NCI-H526 treated with DMSO at 0.1 percent for 48 hours (cell line): ENCODE results near the gene RIC3.

Source experiments
- DNase-seq: peaks from one replicate; lab custom pipeline; 2025; lab: John Stamatoyannopoulos, UW

Gene RIC3

GRCh38 chr11:8087185-8087584 lies 81.6 kb downstream of the RIC3 start:
- no peak for DNase-seq

DNA sequence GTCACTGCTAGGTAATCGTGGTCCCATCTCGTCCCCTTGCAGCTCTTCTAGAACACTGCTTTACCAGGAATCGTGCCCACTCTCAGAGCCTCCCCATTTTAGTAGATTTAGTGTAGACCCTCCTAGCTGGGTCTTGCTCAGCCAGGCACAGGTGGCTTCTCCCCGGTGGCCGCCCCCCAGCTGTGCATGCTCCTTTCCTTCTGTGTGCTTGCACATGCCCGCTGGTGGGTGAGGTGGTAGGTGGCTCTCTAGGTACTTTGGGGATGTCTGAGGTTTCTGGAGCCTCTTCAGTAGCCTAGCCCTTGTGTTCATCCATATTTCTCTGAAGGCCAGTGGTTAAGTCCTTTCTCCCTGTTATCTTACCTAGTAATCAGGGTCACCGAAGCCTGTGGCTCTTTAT lies 82.3 kb downstream of the RIC3 start:
- DNase-seq: no peak

- DNase-seq: peak; percentile 54
Observed at GRCh38 chr11:8086001-8086479, 82.8 kb downstream of the RIC3 start.

DNA sequence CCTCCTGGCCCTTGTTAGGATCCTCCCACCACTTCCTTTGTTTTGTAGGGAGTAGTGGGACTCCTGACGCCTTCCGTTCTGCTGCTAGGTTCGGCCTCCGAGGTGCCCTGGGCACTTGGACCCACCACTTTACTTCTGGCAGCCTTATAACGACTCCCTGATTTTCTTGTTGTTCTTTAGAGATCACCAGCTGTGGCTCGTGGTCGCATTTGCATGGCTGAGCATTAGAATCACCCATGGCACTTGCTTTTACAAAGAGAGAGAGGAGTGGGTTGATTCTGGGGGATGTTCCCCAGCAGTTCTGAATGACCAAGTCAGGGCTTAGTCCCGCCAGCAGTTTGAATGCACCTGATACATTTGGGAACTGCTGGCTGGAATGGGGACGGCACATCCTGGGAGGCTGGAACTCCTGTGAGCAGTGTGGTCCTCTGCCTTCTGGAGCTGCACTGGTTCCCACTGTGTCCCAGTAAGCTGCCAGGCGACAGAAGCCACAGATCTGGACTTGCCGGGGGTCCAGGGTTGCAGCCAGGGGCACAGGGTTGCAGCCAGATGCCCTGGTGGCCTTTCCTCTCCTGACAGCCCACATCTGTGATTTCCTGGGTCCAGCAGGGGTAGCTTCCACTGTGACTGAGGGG lies 83.7 kb downstream of the RIC3 start:
- no peak for DNase-seq

- no peak for DNase-seq
Observed at GRCh38 chr11:8084352-8084751, 84.5 kb downstream of the RIC3 start.

- DNase-seq: no peak
Observed at GRCh38 chr11:8083871-8084281, 84.9 kb downstream of the RIC3 start.

- DNase-seq: no peak
Observed at GRCh38 chr11:8083088-8083395, 85.8 kb downstream of the RIC3 start.

DNA sequence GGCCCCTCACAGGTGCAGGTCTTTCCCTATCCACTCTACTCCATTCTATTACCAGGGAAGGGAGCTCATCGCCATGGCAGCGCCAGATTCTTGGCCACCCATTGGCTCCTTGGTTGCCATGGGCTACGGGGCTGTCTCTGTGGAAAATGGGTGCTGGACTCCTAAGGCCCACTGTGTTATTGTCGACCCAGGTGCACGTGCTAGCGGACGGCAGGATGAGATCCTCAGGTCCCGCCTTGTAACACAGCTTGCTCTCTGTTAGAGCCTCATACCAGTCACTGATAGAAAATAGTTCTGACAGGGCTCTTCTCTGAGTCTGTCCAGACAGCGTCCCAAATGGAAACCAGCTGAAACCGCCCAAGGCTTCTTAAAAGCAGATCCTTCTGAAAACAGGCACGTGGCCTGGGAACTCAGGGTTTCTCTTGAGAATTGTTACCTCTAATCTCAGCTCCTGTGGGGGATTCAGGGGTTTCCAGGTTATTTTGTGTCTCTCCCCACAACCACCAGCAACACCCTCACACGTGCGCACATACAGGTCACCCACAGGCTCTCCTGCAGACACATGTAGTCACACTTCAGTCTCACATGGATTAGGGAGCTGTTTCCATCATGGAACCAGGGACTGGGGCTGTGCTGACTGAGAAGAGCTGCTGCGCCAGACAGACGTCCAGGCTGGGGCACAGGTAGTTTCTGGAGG lies 86.3 kb downstream of the RIC3 start:
- DNase-seq: no peak

DNA sequence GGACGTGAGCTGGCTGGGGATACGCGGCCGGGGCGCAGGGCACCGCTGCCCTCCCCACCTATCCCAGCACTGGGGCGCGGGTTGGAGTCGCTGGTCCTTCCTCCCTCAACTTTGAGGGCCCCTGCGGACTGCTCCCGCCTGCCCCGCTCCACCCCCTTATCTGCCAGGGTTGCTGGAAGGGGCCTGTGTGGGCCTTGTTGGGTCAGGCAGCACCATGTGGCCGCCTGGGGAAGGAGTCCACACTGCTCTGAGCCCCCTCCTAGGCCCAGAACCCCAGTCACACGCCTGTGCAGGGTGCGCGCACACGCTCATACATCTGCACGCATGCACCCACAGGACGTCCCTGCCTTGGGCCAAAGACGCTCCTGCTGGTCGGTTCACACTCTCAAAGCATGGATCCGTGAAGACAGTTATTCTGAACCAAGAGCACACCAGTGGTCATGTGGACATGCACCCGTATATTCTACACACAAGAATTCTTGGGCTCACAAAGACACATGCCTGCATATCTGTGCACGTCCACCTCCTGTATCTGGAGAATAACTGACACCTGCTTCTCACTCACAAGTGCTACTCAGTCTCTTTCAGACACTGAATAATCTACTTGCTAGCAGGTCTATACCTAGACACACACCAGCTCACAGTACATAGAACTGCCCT lies 87.1 kb downstream of the RIC3 start:
- DNase-seq: peak; percentile 29

DNA sequence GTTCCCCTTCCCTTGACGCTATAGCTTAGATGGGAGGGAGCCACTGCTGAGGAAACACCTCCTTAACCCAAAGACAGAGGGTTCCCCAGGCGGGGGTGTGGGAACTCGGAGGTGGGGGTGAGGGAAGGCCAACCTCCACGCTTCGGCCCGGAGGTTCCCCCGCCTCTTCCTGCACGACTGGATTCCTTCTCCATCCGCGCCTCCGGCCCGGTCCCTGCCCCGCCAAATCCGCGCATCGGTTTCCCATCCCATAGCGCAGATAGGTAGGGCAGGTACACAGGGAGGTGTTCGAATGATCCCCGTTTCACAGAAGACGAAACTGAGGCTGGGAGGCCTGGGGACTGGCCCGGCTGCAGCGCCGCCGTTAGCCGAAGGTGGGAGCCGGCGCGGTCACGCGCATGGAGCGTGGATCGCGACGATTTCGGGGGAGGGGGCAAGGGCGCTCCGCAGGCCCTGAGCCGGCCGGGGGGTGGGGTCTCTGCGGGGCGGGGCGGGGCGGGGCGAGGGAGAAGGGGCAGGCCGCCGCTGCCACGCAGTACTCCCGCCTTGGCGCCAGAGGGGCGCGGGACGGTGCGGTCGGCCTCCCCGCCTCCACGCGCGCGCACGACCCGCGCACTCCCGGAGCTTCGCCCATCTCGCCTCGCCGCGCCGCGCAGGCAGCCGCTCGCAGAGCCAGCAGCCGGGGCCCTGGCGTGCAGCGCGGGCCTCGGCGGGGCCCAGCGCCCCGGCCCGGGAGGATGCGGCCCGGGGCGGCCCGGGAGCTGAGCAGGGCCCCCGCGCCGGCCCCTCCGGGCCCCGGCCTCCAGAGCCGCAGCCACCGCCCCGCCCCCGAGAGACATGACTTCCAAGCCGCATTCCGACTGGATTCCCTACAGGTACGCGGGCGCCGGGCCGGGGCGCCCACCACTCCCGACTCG lies 87.9 kb downstream of the RIC3 start, which contains the start of gene TUB:
TUB (plus strand) TSS at position 538 of the 917 bp plus-strand sequence; CDS start at position 838, 300 bp downstream.
- DNase-seq: peak; percentile 52

DNA sequence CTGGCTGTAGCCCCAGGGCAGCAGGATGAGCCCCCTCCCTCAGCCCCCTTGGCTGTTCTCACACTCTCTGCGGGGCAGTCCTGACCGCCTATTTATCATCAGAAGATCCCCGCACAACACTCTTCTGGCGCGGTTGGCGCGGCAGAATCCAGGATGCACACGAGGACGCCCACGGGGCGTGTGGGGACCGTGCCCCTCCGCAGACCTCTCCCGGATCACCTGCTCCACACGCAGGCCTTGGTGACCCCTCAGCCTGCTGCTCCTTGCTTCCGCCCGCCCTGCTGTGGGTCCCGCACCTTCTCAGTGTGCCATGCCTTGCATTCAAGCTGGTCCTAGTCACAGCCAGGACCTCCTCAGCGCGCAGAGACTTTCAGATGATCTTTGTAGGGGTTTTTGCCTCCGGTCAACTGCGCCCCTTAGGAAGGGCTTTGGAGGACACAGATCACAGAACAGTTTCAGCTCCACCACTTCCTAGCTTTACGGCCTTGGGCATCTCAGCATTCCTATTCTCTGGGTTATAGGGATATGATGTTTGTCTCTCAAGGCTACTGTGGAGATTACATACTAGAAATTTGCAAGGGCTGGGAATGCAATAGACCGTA lies 88.7 kb downstream of the RIC3 start:
- DNase-seq: no peak

DNA sequence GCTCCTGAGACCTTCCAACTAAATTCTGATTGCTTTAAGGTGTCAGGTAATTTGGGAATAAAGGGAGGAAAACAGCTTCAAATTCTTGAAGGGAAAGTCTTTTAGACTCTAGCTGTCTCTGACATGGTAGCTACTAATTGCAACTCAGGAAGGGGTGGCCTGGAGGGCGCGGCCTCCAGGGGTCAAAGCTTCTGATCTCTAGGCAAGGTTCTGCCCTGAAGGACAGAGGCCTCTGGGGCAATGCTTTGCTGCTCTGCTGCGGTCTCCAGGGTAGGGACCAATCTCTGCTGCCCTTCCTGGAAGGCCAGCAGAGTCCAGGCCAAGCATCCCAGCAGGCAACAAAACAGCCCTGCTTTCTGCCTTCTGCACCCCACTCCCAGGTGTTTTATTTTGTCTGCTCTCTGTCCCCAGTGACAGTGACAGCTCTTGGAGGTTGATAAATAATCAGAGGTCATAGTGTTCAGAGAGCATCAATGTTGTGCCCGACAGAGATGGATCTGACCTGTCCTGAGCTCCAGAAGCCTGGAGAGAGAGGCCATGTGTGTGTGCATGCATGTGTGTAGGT lies 89.6 kb downstream of the RIC3 start:
- DNase-seq: no peak

DNA sequence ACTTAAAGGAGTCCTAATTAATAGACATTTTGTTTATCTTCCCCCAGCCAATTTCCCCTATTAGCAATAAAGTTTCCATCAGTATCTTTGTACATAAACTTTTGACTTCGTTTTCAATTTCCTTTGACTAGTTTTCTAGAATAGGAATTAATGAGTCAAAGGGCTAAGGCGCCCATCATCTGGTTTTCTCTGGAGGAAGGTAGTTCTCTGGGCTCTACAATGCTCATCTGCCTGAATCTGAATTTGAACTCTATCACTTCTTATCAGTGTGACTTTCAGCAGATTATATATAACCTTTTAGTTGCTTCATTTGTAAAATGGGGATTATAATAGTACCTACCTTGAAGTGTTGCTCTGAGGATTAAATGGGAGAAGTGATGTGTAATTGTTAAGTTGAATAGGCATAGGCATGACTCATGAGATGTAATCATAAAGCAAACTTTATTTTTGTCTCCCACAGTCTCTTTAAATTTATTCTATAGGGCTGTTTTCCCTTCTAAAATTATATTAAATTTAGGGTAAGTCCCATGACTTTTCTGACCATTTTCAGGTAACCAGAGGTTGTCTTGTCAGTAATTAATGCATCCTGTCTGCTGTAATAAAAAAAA lies 93.6 kb downstream of the RIC3 start:
- DNase-seq: no peak

GRCh38 chr11:8071616-8072581 lies 96.9 kb downstream of the RIC3 start:
- DNase-seq: no peak

GRCh38 chr11:8070417-8071115 lies 98.3 kb downstream of the RIC3 start:
- peak; percentile 72 for DNase-seq

DNA sequence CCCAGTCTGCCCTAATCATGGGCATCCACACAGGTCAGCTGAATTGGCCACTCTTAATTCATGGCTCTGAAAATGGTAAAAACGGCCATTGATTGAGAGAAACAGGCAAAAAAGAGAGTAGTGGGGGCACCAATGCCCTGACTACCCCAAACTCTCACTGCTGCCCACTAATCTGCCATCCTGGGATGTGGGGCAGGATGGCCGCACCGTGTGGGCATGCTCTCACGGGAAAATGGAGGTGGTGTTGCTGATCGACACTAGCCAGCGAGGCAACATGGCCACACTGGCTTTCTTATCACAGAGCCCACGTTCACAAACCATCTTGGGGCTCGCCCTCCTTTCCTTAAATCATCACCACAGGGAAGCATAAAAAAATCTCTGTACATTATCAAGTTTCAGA lies 99.1 kb downstream of the RIC3 start:
- no peak for DNase-seq

- no peak for DNase-seq
Observed at GRCh38 chr11:8068605-8069221, 100.1 kb downstream of the RIC3 start.

DNA sequence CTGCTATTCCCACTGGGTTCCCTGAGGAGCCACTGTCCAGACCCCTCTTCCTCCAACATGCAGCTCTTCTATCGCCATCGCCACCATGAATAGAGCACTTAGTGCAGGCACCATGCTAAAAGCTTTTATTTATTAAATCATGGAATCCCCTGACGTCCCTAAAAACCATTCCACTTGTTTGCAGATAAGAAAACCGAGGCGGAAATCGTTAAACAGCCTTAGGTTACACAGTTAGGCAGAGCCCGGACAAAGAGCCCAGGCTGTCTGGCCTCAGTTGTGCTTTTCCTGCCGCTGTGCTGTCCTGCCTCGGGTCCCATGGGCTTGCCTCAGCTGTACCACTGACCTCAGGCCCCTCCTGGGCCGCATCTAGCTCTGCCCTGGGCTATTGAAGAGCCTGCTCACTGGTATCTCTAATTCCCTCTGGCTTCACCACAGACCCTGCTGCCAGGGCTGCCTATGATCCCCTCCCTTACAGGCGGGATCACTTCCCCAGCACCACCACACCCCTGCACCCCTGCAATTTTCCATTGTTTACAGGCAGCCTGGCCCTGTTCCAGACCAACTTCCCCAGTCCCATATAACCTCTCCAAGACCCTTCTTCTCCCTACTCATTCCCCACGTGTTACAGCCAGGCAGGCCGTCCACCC lies 100.8 kb downstream of the RIC3 start:
- DNase-seq: no peak
